Gastrocnemius medialis (tissue), 4 donors: ENCODE measurements around the gene OCA2. TPM values are rescaled to one million over a fixed set of nuclear protein-coding genes. Genes with fewer than 3 reads are reported as not detected.

ENCODE experiments used
- ATAC-seq, 2 donors: fragments of 150-250 bp; one replicate each; pipeline ENCODE4 v1.9.1; 2016
- DNase-seq, 2 donors: peaks; one replicate each; pipeline ENCODE4 v3.0.0-alpha.2; 2019
- H3K27ac ChIP-seq, 4 donors: fragments of 200-600 bp; sonication (generic); 1 replicate in 1 of 4; 2 replicates in 3 of 4; pipeline ENCODE4 v1.5.1; 2016 to 2018; ENCODE audit warnings: mild to moderate bottlenecking in 2 of 4, moderate library complexity in 1 of 4
- H3K27me3 ChIP-seq, 3 donors: fragments of 200-600 bp; sonication (generic) in 2 of 3; 1 replicate in 1 of 3; 2 replicates in 2 of 3; pipeline versions ENCODE4 v1.5.1 to v1.6.0; 2016 to 2019; ENCODE audit warnings: mild to moderate bottlenecking in 1 of 3, moderate library complexity in 1 of 3
- H3K36me3 ChIP-seq, 2 donors: fragments of 200-600 bp; sonication (generic) in 1 of 2; one replicate each; pipeline ENCODE4 v1.5.1; 2017 to 2018
- H3K4me1 ChIP-seq, 2 donors: fragments of 200-600 bp; sonication (generic) in 1 of 2; one replicate each; pipeline ENCODE4 v1.5.1; 2016 to 2017; ENCODE audit warnings: mild to moderate bottlenecking in 2 of 2
- H3K4me3 ChIP-seq, 4 donors: fragments of 200-600 bp; sonication (generic) in 3 of 4; 1 replicate in 1 of 4; 2 replicates in 3 of 4; pipeline ENCODE4 v1.5.1; 2016 to 2019; ENCODE audit warnings: mild to moderate bottlenecking in 2 of 4
- H3K9me3 ChIP-seq, 3 donors: fragments of 200-600 bp; sonication (generic) in 2 of 3; 1 replicate in 1 of 3; 2 replicates in 2 of 3; pipeline ENCODE4 v1.5.1; 2016 to 2019
- CTCF ChIP-seq, 5 experiments: fragments of 450-650 bp in 3 of 5; fragments of 200-600 bp in 2 of 5; sonication (generic) in 2 of 5; IDR thresholded peaks in 4 of 5; conservative IDR thresholded peaks in 1 of 5; 1 replicate in 4 of 5; 2 replicates in 1 of 5; pipeline ENCODE4 v1.5.1; 2016 to 2019; ENCODE audit warnings: antibody characterized with exemption in 5 of 5, mild to moderate bottlenecking in 3 of 5, moderate library complexity in 3 of 5
- POLR2A ChIP-seq, 2 donors: fragments of 450-650 bp; IDR thresholded peaks; one replicate each; pipeline ENCODE4 v1.6.1; 2017; ENCODE audit warnings: antibody characterized with exemption in 2 of 2, mild to moderate bottlenecking in 2 of 2, moderate library complexity in 2 of 2
- in situ Hi-C, 4 donors: fragments of 200-750 bp; cut with MboI; loops; one replicate each; pipeline versions ENCODE4 v1.15.0 to v1.8.0; 2017; ENCODE audit warnings: low sequenced_read_pairs in 4 of 4
- intact Hi-C: fragments of 100-400 bp; cut with DNase I; formaldehyde crosslinking; loops from one replicate; pipeline ENCODE4 v1.15.1; 2023; ENCODE audit warnings: low total_unique reads
- total RNA-seq, 4 donors: library from RNA; depleted of rRNA; stranded (reverse); fragments of >200 nt; gene quantifications; one replicate each; pipeline versions ENCODE4 v1.1.0 to v1.2.3, GENCODE V29; 2016

Gene OCA2
- total RNA-seq, 4 donors from 2014 or later = 0.16 to 0.63 (median 0.41) TPM; not detected in 1

- no peak for DNase-seq
- intact Hi-C loops = no loop called here
Measured at GRCh38 chr15:27843146-27843545, 256.0 kb downstream of the OCA2 start.

GRCh38 chr15:27842526-27842925, 256.6 kb downstream of the OCA2 start:
- no peaks in the 10 kb centered on the region for H3K4me1 ChIP-seq
- ATAC-seq = no peak
- H3K27ac ChIP-seq = no peak overlapping the region

More at GRCh38 chr15:27843146-27843545, 256.0 kb downstream of the OCA2 start:
- no peak for ATAC-seq
- TF ChIP-seq POLR2A (IDR thresholded peaks at IDR 0.05) = no peak
- TF ChIP-seq CTCF (IDR thresholded peaks at IDR 0.05 in 4 of 5, conservative IDR thresholded peaks at IDR 0.05 in 1 of 5) = no peak
- Histone ChIP-seq H3K4me1 (no peaks in the 10 kb centered on the region), H3K27ac (no peak overlapping the region), H3K9me3 (no peaks in the 10 kb centered on the region), H3K27me3 (no peaks in the 10 kb centered on the region), H3K4me3 (no peak overlapping the region), H3K36me3 (no peaks in the 10 kb centered on the region)
- in situ Hi-C loops = no loop called here

GRCh38 chr15:27835233-27835939, 263.7 kb downstream of the OCA2 start:
- TF ChIP-seq POLR2A (IDR thresholded peaks at IDR 0.05) (no peak), CTCF (IDR thresholded peaks at IDR 0.05 in 4 of 5, conservative IDR thresholded peaks at IDR 0.05 in 1 of 5) (no peak)
- ATAC-seq (no peak), DNase-seq (no peak)
- H3K4me3 ChIP-seq = no peak overlapping the region
- intact Hi-C loops (no loop called here), in situ Hi-C loops (no loop called here)
- no peaks in the 10 kb centered on the region for H3K36me3 ChIP-seq
- no peak overlapping the region for H3K27ac ChIP-seq
- H3K9me3 ChIP-seq = no peaks in the 10 kb centered on the region
- H3K4me1 ChIP-seq = no peaks in the 10 kb centered on the region
- H3K27me3 ChIP-seq = no peaks in the 10 kb centered on the region

More at GRCh38 chr15:27842526-27842925, 256.6 kb downstream of the OCA2 start:
- in situ Hi-C loops = no loop called here
- no peak for TF ChIP-seq CTCF (IDR thresholded peaks at IDR 0.05 in 4 of 5, conservative IDR thresholded peaks at IDR 0.05 in 1 of 5)
- TF ChIP-seq POLR2A (IDR thresholded peaks at IDR 0.05) = no peak
- no peak for DNase-seq
- no peaks in the 10 kb centered on the region for H3K36me3 ChIP-seq
- intact Hi-C loops = no loop called here
- H3K9me3 ChIP-seq = no peaks in the 10 kb centered on the region
- H3K27me3 ChIP-seq = no peaks in the 10 kb centered on the region
- H3K4me3 ChIP-seq = no peak overlapping the region

- Histone ChIP-seq H3K4me3 (no peak overlapping the region), H3K27ac (no peak overlapping the region), H3K9me3 (no peaks in the 10 kb centered on the region), H3K36me3 (no peaks in the 10 kb centered on the region), H3K27me3 (no peaks in the 10 kb centered on the region), H3K4me1 (no peaks in the 10 kb centered on the region)
- TF ChIP-seq POLR2A (IDR thresholded peaks at IDR 0.05) (no peak), CTCF (IDR thresholded peaks at IDR 0.05 in 4 of 5, conservative IDR thresholded peaks at IDR 0.05 in 1 of 5) (no peak)
- in situ Hi-C loops (no loop called here), intact Hi-C loops (no loop called here)
- ATAC-seq (no peak), DNase-seq (no peak)
Measured at GRCh38 chr15:27834684-27835083, 264.4 kb downstream of the OCA2 start.

- in situ Hi-C loops = no loop called here
- H3K27me3 ChIP-seq = no peaks in the 10 kb centered on the region
Measured at GRCh38 chr15:27833974-27834373, 265.1 kb downstream of the OCA2 start.

More at GRCh38 chr15:27833974-27834373, 265.1 kb downstream of the OCA2 start:
- Histone ChIP-seq H3K27ac (no peak overlapping the region), H3K36me3 (no peaks in the 10 kb centered on the region), H3K4me3 (no peak overlapping the region), H3K4me1 (no peaks in the 10 kb centered on the region), H3K9me3 (no peaks in the 10 kb centered on the region)
- ATAC-seq (no peak), DNase-seq (no peak)
- TF ChIP-seq POLR2A (IDR thresholded peaks at IDR 0.05) (no peak), CTCF (IDR thresholded peaks at IDR 0.05 in 4 of 5, conservative IDR thresholded peaks at IDR 0.05 in 1 of 5) (no peak)
- intact Hi-C loops = no loop called here
